Measurements from ENCODE around the gene UBE2M. TPM values are rescaled to one million over a fixed set of nuclear protein-coding genes. Genes with fewer than 3 reads are reported as not detected.
A peak's percentile ranks its signal among the peaks of the same experiment; 100 is the strongest.

The UBE2M gene
- total RNA-seq, 1 donor from 2014 or later, result 116 TPM

DNA sequence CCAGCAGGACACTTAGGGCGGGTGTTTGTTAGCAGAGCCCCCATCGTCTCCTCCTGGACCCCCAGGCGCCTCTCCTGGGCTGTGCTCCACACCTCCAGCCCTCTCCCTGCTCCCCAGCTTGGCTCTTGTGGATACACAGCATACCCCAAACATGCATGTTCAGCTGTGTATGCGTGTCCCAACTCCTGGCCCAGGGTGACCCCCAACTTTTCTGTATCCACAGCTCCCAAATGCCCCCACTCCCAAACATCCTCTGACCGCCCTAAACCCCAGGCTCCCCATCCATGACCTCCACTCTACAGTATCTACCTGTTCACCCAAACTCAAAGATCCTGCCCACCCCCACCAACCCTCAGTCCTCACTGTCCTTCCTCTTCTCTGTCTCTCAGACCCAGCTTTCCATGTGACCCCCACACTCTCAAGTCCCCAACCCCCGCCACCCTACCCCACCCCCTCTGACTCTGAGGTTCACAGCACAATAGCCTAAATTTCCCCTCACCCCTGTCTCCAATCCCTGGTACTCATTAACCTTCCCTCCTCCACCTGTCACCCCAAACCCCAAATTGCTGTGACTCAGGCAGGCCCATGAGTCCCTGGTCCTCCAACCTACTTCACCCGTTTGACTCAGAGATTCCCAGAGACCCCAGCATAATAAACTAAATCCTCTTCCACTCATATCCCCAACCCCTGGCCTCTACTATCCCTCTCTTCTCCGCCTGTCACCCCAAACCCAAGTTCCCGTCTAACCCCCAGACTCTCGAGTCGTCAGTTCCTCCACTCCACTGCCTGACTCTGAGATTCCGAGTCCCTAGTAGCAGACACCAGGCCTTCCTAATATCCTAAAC, 968 bp downstream of the UBE2M start:
- peak; percentile 13 for DNase-seq
- Histone ChIP-seq H3K9me3 (replicated peaks) (no peaks in the 10 kb centered on the region), H3K4me1 (peaks cover 88% of the 10 kb centered on the region), H3K27me3 (ENCODE audit: low read depth) (no peaks in the 10 kb centered on the region), H3K27ac (replicated peaks) (peak overlapping the region; percentile 100), H3K4me3 (peak overlapping the region; percentile 87), H3K36me3 (peaks cover 32% of the 10 kb centered on the region)
- intact Hi-C loops (cut with micrococcal nuclease), result no loop called here
- no peak for TF ChIP-seq CTCF (IDR thresholded peaks at IDR 0.05; ENCODE audit: borderline replicate concordance)

- H3K4me3 ChIP-seq, result peak overlapping the region; percentile 87
Observed at GRCh38 chr19:58556622-58557220, 1.7 kb downstream of the UBE2M start.

GRCh38 chr19:58555920-58556621, 2.3 kb downstream of the UBE2M start:
- DNase-seq, result peak; percentile 20
- peaks cover 75% of the 10 kb centered on the region for H3K4me1 ChIP-seq
- peak overlapping the region; percentile 92 for H3K4me3 ChIP-seq
- H3K27ac ChIP-seq (replicated peaks), result peak overlapping the region; percentile 100
- H3K9me3 ChIP-seq (replicated peaks), result no peaks in the 10 kb centered on the region
- H3K27me3 ChIP-seq (ENCODE audit: low read depth), result no peaks in the 10 kb centered on the region
- H3K36me3 ChIP-seq, result peaks cover 46% of the 10 kb centered on the region
- intact Hi-C loops (cut with micrococcal nuclease), result no loop called here
- TF ChIP-seq CTCF (IDR thresholded peaks at IDR 0.05; ENCODE audit: borderline replicate concordance), result no peak

More at GRCh38 chr19:58556622-58557220, 1.7 kb downstream of the UBE2M start:
- Histone ChIP-seq H3K27me3 (ENCODE audit: low read depth) (no peaks in the 10 kb centered on the region), H3K27ac (replicated peaks) (peak overlapping the region; percentile 100), H3K9me3 (replicated peaks) (no peaks in the 10 kb centered on the region), H3K36me3 (peaks cover 40% of the 10 kb centered on the region), H3K4me1 (peaks cover 82% of the 10 kb centered on the region)
- TF ChIP-seq CTCF (IDR thresholded peaks at IDR 0.05; ENCODE audit: borderline replicate concordance), result no peak
- no peak for DNase-seq
- intact Hi-C loops (cut with micrococcal nuclease), result no loop called here

GRCh38 chr19:58555369-58555885, 3.0 kb downstream of the UBE2M start:
- H3K4me3 ChIP-seq, result peak overlapping the region; percentile 92
- no peaks in the 10 kb centered on the region for H3K9me3 ChIP-seq (replicated peaks)
- no peak for TF ChIP-seq CTCF (IDR thresholded peaks at IDR 0.05; ENCODE audit: borderline replicate concordance)
- intact Hi-C loops (cut with micrococcal nuclease), result no loop called here
- peaks cover 53% of the 10 kb centered on the region for H3K36me3 ChIP-seq
- peaks cover 72% of the 10 kb centered on the region for H3K4me1 ChIP-seq
- H3K27me3 ChIP-seq (ENCODE audit: low read depth), result no peaks in the 10 kb centered on the region
- H3K27ac ChIP-seq (replicated peaks), result peak overlapping the region; percentile 100
- peak; percentile 14 for DNase-seq
